Prostate gland (tissue), 2 donors: ENCODE data around the gene INAFM1.

Experiments
- POLR2A ChIP-seq: fragments of 450-650 bp; IDR thresholded peaks from one replicate; pipeline ENCODE4 v1.6.1; 2016; ENCODE audit warnings: antibody characterized with exemption, mild to moderate bottlenecking
- TF ChIP-seq, protein P1 (sequence below), 4 experiments: fragments of 200-600 bp in 2 of 4; fragments of 450-650 bp in 2 of 4; sonication (generic) in 2 of 4; IDR thresholded peaks; 1 replicate in 3 of 4; 2 replicates in 1 of 4; pipeline ENCODE4 v1.5.1; 2016 to 2019; ENCODE audit warnings: antibody characterized with exemption in 4 of 4, mild to moderate bottlenecking in 2 of 4, moderate library complexity in 2 of 4

DNA sequence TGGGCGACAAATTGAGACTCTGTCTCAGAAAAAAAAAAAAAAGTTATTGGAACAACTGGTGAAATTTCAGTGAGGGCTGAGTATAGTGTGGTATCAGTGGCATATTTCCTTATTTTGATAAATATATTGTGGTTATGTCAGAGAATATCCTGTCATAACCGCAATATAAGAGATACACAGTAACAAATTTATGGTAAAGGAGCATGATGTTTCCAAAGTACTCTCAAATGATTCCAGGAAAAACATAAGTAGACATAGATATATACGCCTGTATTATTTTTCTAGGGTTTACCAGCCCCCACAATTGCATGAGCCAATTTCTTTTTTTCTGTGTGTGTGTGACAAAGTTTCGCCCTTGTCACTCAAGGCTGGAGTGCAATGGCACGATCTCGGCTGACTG lies 29.3 kb downstream of the INAFM1 start:
- TF ChIP-seq, protein P1, sequence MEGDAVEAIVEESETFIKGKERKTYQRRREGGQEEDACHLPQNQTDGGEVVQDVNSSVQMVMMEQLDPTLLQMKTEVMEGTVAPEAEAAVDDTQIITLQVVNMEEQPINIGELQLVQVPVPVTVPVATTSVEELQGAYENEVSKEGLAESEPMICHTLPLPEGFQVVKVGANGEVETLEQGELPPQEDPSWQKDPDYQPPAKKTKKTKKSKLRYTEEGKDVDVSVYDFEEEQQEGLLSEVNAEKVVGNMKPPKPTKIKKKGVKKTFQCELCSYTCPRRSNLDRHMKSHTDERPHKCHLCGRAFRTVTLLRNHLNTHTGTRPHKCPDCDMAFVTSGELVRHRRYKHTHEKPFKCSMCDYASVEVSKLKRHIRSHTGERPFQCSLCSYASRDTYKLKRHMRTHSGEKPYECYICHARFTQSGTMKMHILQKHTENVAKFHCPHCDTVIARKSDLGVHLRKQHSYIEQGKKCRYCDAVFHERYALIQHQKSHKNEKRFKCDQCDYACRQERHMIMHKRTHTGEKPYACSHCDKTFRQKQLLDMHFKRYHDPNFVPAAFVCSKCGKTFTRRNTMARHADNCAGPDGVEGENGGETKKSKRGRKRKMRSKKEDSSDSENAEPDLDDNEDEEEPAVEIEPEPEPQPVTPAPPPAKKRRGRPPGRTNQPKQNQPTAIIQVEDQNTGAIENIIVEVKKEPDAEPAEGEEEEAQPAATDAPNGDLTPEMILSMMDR (IDR thresholded peaks at IDR 0.05): no peak
- no peak for TF ChIP-seq POLR2A
